Endodermal cell (in vitro differentiated cells): ENCODE measurements around the gene FHAD1. TPM values are rescaled to one million over a fixed set of nuclear protein-coding genes. Genes with fewer than 3 reads are reported as not detected.

Experiments used
- DNase-seq: peaks from one replicate; pipeline ENCODE4 v3.0.0-alpha.2; 2017
- H3K27ac ChIP-seq: 2 replicates; pipeline ENCODE4 v1.5.1; 2013; ENCODE audit warnings: mild to moderate bottlenecking, low read depth, low read length, moderate library complexity
- H3K27me3 ChIP-seq: 2 replicates; pipeline ENCODE4 v1.6.1; 2013; ENCODE audit warnings: mild to moderate bottlenecking, low read length, moderate library complexity; ENCODE audit not compliant: insufficient read depth, control insufficient read depth, poor library complexity, severe bottlenecking
- H3K36me3 ChIP-seq: 2 replicates; pipeline ENCODE4 v1.7.0; 2013; ENCODE audit warnings: mild to moderate bottlenecking, low read length, moderate library complexity; ENCODE audit not compliant: control insufficient read depth, insufficient read depth
- H3K4me1 ChIP-seq: one replicate; pipeline ENCODE4 v1.7.0; 2013; ENCODE audit warnings: low read length; ENCODE audit not compliant: control insufficient read depth, insufficient read depth
- H3K4me3 ChIP-seq: 2 replicates; pipeline ENCODE4 v1.5.1; 2013; ENCODE audit warnings: mild to moderate bottlenecking, low read length, moderate library complexity
- H3K9ac ChIP-seq: 2 replicates; pipeline ENCODE4 v1.6.1; 2013; ENCODE audit warnings: mild to moderate bottlenecking, low read length, moderate library complexity; ENCODE audit not compliant: poor library complexity, severe bottlenecking; ENCODE audit errors: extremely low read depth
- H3K9me3 ChIP-seq: 2 replicates; pipeline ENCODE4 v1.6.1; 2013; ENCODE audit warnings: mild to moderate bottlenecking, low read length, moderate library complexity; ENCODE audit not compliant: control insufficient read depth
- H3K27ac Mint-ChIP-seq: 2 replicates; pipeline ENCODE4 v1.8.0; 2020; ENCODE audit warnings: mixed read lengths
- H3K27me3 Mint-ChIP-seq: 2 replicates; pipeline ENCODE4 v1.8.0; 2021; ENCODE audit warnings: mild to moderate bottlenecking, mixed read lengths; ENCODE audit not compliant: insufficient read depth
- H3K36me3 Mint-ChIP-seq: 2 replicates; pipeline ENCODE4 v1.8.0; 2020; ENCODE audit warnings: low read depth, mixed read lengths
- H3K4me1 Mint-ChIP-seq: 2 replicates; pipeline ENCODE4 v1.8.0; 2020; ENCODE audit warnings: mixed read lengths
- H3K4me3 Mint-ChIP-seq: 2 replicates; pipeline ENCODE4 v1.8.0; 2020; ENCODE audit warnings: mild to moderate bottlenecking, moderate library complexity, mixed read lengths
- H3K9me3 Mint-ChIP-seq: 2 replicates; pipeline ENCODE4 v1.8.0; 2020; ENCODE audit warnings: mild to moderate bottlenecking, mixed read lengths
- WGBS, 2 experiments: methylation state at CpG; one replicate each; pipeline versions ENCODE4 v1.1.5 to v1.1.7; 2013; ENCODE audit warnings: missing lambda C conversion rate in 2 of 2, mixed read lengths in 1 of 2; ENCODE audit not compliant: insufficient coverage in 1 of 2, insufficient read length in 1 of 2; 5-methylcytosine and 5-hydroxymethylcytosine counted together
- total RNA-seq, 2 donors: library from RNA; stranded (reverse); fragmentation: NEBNext Ultra II Directional in 1 of 2; extraction: Animal tissue kit (Norgen Biotek cat#: 25700) in 1 of 2; gene quantifications; 2 replicates in 1 of 2; 3 replicates in 1 of 2; pipeline ENCODE4 v1.2.1, GENCODE V29; 2021
- TF ChIP-seq, protein P1 (sequence below): fragments of 200-600 bp; sonication (generic); conservative IDR thresholded peaks from 2 replicates; pipeline ENCODE4 v1.5.0; 2021; ENCODE audit warnings: antibody characterized with exemption, mild to moderate bottlenecking

FHAD1 gene
- total RNA-seq, 2 donors from 2014 or later = 2.9 to 3.6 TPM

DNA sequence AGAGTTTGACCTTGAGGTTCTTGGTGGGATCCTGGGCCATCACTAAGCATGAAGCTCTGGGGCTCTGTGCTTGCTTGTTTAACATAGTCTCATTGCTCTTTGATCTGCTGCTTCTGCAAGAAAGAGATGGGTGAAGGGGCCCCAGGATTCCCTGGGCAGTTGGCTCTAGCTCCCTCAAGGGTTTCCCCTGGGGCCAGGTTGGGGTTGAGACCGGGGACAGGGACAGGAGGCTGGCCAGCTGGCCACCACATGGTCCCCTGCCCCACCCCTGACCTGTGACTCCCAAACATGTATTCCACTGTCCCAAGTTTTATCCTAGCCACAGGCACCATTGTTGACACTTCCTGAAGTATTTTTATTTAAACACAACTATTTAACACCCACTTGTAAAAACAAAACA lies 69.5 kb downstream of the FHAD1 start:
- Mint-ChIP-seq H3K4me1 (peaks cover 3% of the 10 kb centered on the region), H3K9me3 (peaks cover 2% of the 10 kb centered on the region), H3K27ac (no peak overlapping the region), H3K4me3 (no peak overlapping the region), H3K27me3 (peaks cover 12% of the 10 kb centered on the region), H3K36me3 (no peaks in the 10 kb centered on the region)
- Histone ChIP-seq H3K36me3 (no peaks in the 10 kb centered on the region), H3K4me1 (no peaks in the 10 kb centered on the region), H3K9ac (no peak overlapping the region), H3K27ac (no peak overlapping the region), H3K4me3 (no peak overlapping the region), H3K9me3 (no peaks in the 10 kb centered on the region), H3K27me3 (no peaks in the 10 kb centered on the region)
- TF ChIP-seq, protein P1, sequence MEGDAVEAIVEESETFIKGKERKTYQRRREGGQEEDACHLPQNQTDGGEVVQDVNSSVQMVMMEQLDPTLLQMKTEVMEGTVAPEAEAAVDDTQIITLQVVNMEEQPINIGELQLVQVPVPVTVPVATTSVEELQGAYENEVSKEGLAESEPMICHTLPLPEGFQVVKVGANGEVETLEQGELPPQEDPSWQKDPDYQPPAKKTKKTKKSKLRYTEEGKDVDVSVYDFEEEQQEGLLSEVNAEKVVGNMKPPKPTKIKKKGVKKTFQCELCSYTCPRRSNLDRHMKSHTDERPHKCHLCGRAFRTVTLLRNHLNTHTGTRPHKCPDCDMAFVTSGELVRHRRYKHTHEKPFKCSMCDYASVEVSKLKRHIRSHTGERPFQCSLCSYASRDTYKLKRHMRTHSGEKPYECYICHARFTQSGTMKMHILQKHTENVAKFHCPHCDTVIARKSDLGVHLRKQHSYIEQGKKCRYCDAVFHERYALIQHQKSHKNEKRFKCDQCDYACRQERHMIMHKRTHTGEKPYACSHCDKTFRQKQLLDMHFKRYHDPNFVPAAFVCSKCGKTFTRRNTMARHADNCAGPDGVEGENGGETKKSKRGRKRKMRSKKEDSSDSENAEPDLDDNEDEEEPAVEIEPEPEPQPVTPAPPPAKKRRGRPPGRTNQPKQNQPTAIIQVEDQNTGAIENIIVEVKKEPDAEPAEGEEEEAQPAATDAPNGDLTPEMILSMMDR = no peak
- DNase-seq = peak; percentile 61
- WGBS, 2 experiments = 35% methylated on average over 1 of the region's 1 CpG; no CpG with 5 or more reads in 1 of the 2 experiments

DNA sequence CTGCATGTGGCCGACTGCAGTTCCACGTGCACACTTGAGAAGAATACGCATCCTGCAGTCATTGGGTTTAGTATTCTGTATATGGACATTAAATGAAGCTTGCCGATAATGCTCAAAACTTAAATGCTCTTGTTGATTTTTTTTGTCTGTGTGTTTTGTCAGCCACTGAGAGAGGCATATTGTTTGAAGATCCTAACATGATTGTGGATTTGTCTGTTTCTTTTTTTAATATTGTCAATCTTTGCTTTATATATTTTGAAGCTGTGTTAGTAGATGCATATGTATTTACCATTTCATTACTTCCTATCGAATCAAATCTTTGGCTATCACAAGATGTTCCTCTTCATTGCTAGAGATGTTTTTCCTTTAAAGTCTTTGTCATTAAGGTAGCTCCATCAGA lies 73.2 kb downstream of the FHAD1 start:
- Histone ChIP-seq H3K4me1 (no peaks in the 10 kb centered on the region), H3K4me3 (no peak overlapping the region), H3K36me3 (no peaks in the 10 kb centered on the region), H3K9me3 (no peaks in the 10 kb centered on the region), H3K27me3 (no peaks in the 10 kb centered on the region), H3K27ac (no peak overlapping the region), H3K9ac (no peak overlapping the region)
- Mint-ChIP-seq H3K27ac (no peak overlapping the region), H3K27me3 (peaks cover 13% of the 10 kb centered on the region), H3K9me3 (peaks cover 4% of the 10 kb centered on the region), H3K36me3 (no peaks in the 10 kb centered on the region), H3K4me1 (peaks cover 11% of the 10 kb centered on the region), H3K4me3 (no peak overlapping the region)
- TF ChIP-seq, protein P1 = no peak
- DNase-seq = no peak
- WGBS, 2 experiments = 87 to 95% methylated on average over 5 of the region's 5 CpGs

GRCh38 chr1:15321601-15322000 lies 74.6 kb downstream of the FHAD1 start:
- H3K9ac ChIP-seq = no peak overlapping the region
- Mint-ChIP-seq H3K27me3 (peaks cover 10% of the 10 kb centered on the region), H3K27ac (no peak overlapping the region), H3K36me3 (no peaks in the 10 kb centered on the region), H3K4me3 (no peak overlapping the region), H3K4me1 (peaks cover 9% of the 10 kb centered on the region), H3K9me3 (peaks cover 4% of the 10 kb centered on the region)
- H3K27me3 ChIP-seq = no peaks in the 10 kb centered on the region
- WGBS, 2 experiments = 82 to 100% methylated on average over 1 to 2 of the region's 2 CpGs
- TF ChIP-seq, protein P1 = no peak
- H3K36me3 ChIP-seq = no peaks in the 10 kb centered on the region
- no peaks in the 10 kb centered on the region for H3K9me3 ChIP-seq
- DNase-seq = no peak
- no peak overlapping the region for H3K4me3 ChIP-seq
- H3K4me1 ChIP-seq = no peaks in the 10 kb centered on the region
- H3K27ac ChIP-seq = no peak overlapping the region
